Activated naive CD8-positive, alpha-beta T cell treated with anti-CD3 and anti-CD28 coated beads, Interleukin-2, amount 10 ng/mL, durations not matched to agents 7 days and 5 days (primary cell): ENCODE results near the gene USP5. TPM values are rescaled to one million over a fixed set of nuclear protein-coding genes. Genes with fewer than 3 reads are reported as not detected.

ENCODE experiments used
- ATAC-seq: fragments of 150-1000 bp; cut with Tn5 transposase; one replicate; pipeline ENCODE4 v1.10.0; 2021; ENCODE audit warnings: low read depth, moderate library complexity
- POLR2A ChIA-PET: fragments of 350-600 bp; sonication (Branson Sonifier 250); formaldehyde crosslinking; loops from one replicate; lab custom pipeline; 2021; ENCODE audit warnings: antibody characterized with exemption; lab: Charles Lee
- DNase-seq: peaks from one replicate; pipeline ENCODE4 v3.0.0; 2021
- H3K27ac Mint-ChIP-seq: one replicate; pipeline ENCODE4 v1.8.0; 2022; ENCODE audit warnings: mild to moderate bottlenecking, mixed read lengths
- H3K27me3 Mint-ChIP-seq: one replicate; pipeline ENCODE4 v1.8.0; 2022; ENCODE audit warnings: mild to moderate bottlenecking, moderate library complexity, mixed read lengths
- H3K36me3 Mint-ChIP-seq: one replicate; pipeline ENCODE4 v1.8.0; 2021; ENCODE audit warnings: mild to moderate bottlenecking, mixed read lengths
- H3K4me1 Mint-ChIP-seq: one replicate; pipeline ENCODE4 v1.8.0; 2021; ENCODE audit warnings: mixed read lengths
- H3K4me3 Mint-ChIP-seq: one replicate; pipeline ENCODE4 v1.8.0; 2022; ENCODE audit warnings: mild to moderate bottlenecking, moderate library complexity, mixed read lengths
- H3K9me3 Mint-ChIP-seq: one replicate; pipeline ENCODE4 v1.8.0; 2021; ENCODE audit warnings: mixed read lengths
- total RNA-seq, 2 experiments: library from RNA; stranded (reverse); gene quantifications; one replicate each; pipeline ENCODE4 v1.2.3, GENCODE V29; 2021

USP5 gene
- total RNA-seq, 2 experiments from 2014 or later = 84.8 to 95.4 TPM

- peaks cover 13% of the 10 kb centered on the region for H3K4me1 Mint-ChIP-seq
- DNase-seq (peak; percentile 35), ATAC-seq (no peak)
- H3K27me3 Mint-ChIP-seq = peaks cover 53% of the 10 kb centered on the region
- POLR2A ChIA-PET = interaction anchor here (0.6 to 1.4 kb wide), 3 partner anchors 13 to 351 kb away, joined by 3 to 5 read pairs (median 4); partner anchors contain the start of genes MLF2 and VAMP1
- peak within 1 kb of the TSS; percentile 66 for H3K27ac Mint-ChIP-seq
- no peaks in the 10 kb centered on the region for H3K9me3 Mint-ChIP-seq
- H3K36me3 Mint-ChIP-seq = no peaks in the 10 kb centered on the region
- H3K4me3 Mint-ChIP-seq = peak within 1 kb of the TSS; percentile 64
These were observed 30.1 kb upstream of the USP5 start, which contains the start of gene GPR162 for GRCh38 chr12:6821591-6822425. Gene GPR162 (plus strand): TSS chr12:6821821. CDS start chr12:6823899, 2,078 bp downstream.

- H3K36me3 Mint-ChIP-seq = no peaks in the 10 kb centered on the region
- POLR2A ChIA-PET = interaction anchor here (0.6 to 1.4 kb wide), 3 partner anchors 12 to 352 kb away, joined by 3 to 4 read pairs (median 3); partner anchors contain the start of gene VAMP1
- no peak overlapping the region for H3K27ac Mint-ChIP-seq
- no peak overlapping the region for H3K4me3 Mint-ChIP-seq
- ATAC-seq (no peak), DNase-seq (no peak)
- peaks cover 17% of the 10 kb centered on the region for H3K4me1 Mint-ChIP-seq
- H3K9me3 Mint-ChIP-seq = no peaks in the 10 kb centered on the region
- H3K27me3 Mint-ChIP-seq = peaks cover 61% of the 10 kb centered on the region
These were observed 29.4 kb upstream of the USP5 start for GRCh38 chr12:6822426-6823135.

GRCh38 chr12:6823182-6824084, 28.5 kb upstream of the USP5 start:
- peaks cover 62% of the 10 kb centered on the region for H3K27me3 Mint-ChIP-seq
- peaks cover 20% of the 10 kb centered on the region for H3K4me1 Mint-ChIP-seq
- peak; percentile 31 for DNase-seq
- no peak overlapping the region for H3K27ac Mint-ChIP-seq
- no peaks in the 10 kb centered on the region for H3K36me3 Mint-ChIP-seq
- H3K4me3 Mint-ChIP-seq = no peak overlapping the region
- no peaks in the 10 kb centered on the region for H3K9me3 Mint-ChIP-seq
- no peak for ATAC-seq
- POLR2A ChIA-PET = interaction anchor here (0.6 to 1.4 kb wide), 3 partner anchors 16 to 353 kb away, joined by 3 read pairs; partner anchors contain the start of gene VAMP1

GRCh38 chr12:6824085-6824775, 27.7 kb upstream of the USP5 start:
- DNase-seq (no peak), ATAC-seq (no peak)
- Mint-ChIP-seq H3K9me3 (no peaks in the 10 kb centered on the region), H3K4me3 (no peak overlapping the region), H3K4me1 (peaks cover 25% of the 10 kb centered on the region), H3K36me3 (no peaks in the 10 kb centered on the region), H3K27ac (no peak overlapping the region), H3K27me3 (peaks cover 67% of the 10 kb centered on the region)
- POLR2A ChIA-PET = interaction anchor here (0.9 kb wide), 1 partner anchor 15 kb away, joined by 3 read pairs; no protein-coding TSS in a partner anchor

- Mint-ChIP-seq H3K27ac (no peak overlapping the region), H3K27me3 (peaks cover 74% of the 10 kb centered on the region), H3K36me3 (no peaks in the 10 kb centered on the region), H3K4me3 (no peak overlapping the region), H3K9me3 (no peaks in the 10 kb centered on the region), H3K4me1 (peaks cover 25% of the 10 kb centered on the region)
- DNase-seq (peak; percentile 29), ATAC-seq (no peak)
- POLR2A ChIA-PET = interaction anchor here (0.9 kb wide), 1 partner anchor 16 kb away, joined by 3 read pairs; no protein-coding TSS in a partner anchor
These were observed 27.0 kb upstream of the USP5 start for GRCh38 chr12:6824901-6825381.

GRCh38 chr12:6825398-6826124, 26.4 kb upstream of the USP5 start:
- ATAC-seq (peak; percentile 62), DNase-seq (peak; percentile 86)
- H3K4me1 Mint-ChIP-seq = peaks cover 25% of the 10 kb centered on the region
- POLR2A ChIA-PET = interaction anchor here (0.9 to 1.4 kb wide), 2 partner anchors 17 to 73 kb away, joined by 3 to 5 read pairs; partner anchors contain the start of gene MLF2
- peaks cover 76% of the 10 kb centered on the region for H3K27me3 Mint-ChIP-seq
- H3K36me3 Mint-ChIP-seq = no peaks in the 10 kb centered on the region
- H3K27ac Mint-ChIP-seq = no peak overlapping the region
- H3K9me3 Mint-ChIP-seq = no peaks in the 10 kb centered on the region
- no peak overlapping the region for H3K4me3 Mint-ChIP-seq

GRCh38 chr12:6826125-6826733, 25.7 kb upstream of the USP5 start:
- no peaks in the 10 kb centered on the region for H3K36me3 Mint-ChIP-seq
- no peaks in the 10 kb centered on the region for H3K9me3 Mint-ChIP-seq
- H3K4me1 Mint-ChIP-seq = peaks cover 20% of the 10 kb centered on the region
- ATAC-seq (no peak), DNase-seq (peak; percentile 30)
- no peak overlapping the region for H3K4me3 Mint-ChIP-seq
- no peak overlapping the region for H3K27ac Mint-ChIP-seq
- peaks cover 73% of the 10 kb centered on the region for H3K27me3 Mint-ChIP-seq
- POLR2A ChIA-PET = interaction anchor here (1.4 kb wide), 1 partner anchor 73 kb away, joined by 5 read pairs; the partner anchor contains the start of gene MLF2

GRCh38 chr12:6826734-6827436, 25.1 kb upstream of the USP5 start:
- POLR2A ChIA-PET = interaction anchor here (1.4 kb wide), 1 partner anchor 74 kb away, joined by 5 read pairs; the partner anchor contains the start of gene MLF2
- Mint-ChIP-seq H3K4me3 (peak overlapping the region; percentile 58), H3K4me1 (peaks cover 17% of the 10 kb centered on the region), H3K27ac (no peak overlapping the region), H3K9me3 (no peaks in the 10 kb centered on the region), H3K27me3 (peaks cover 73% of the 10 kb centered on the region), H3K36me3 (no peaks in the 10 kb centered on the region)
- peak; percentile 32 for DNase-seq
- no peak for ATAC-seq

- POLR2A ChIA-PET = interaction anchor here (1.7 kb wide), 1 partner anchor 24 kb away, joined by 5 read pairs; the partner anchor contains the start of gene CDCA3
- Mint-ChIP-seq H3K27me3 (peaks cover 71% of the 10 kb centered on the region), H3K4me1 (peaks cover 15% of the 10 kb centered on the region)
These were observed 24.5 kb upstream of the USP5 start for GRCh38 chr12:6827437-6827911.

GRCh38 chr12:6827982-6828780, 23.8 kb upstream of the USP5 start, which contains the start of gene P3H3:
Gene P3H3 (plus strand): TSS chr12:6828407. CDS start chr12:6828441, 34 bp downstream.
- peak within 1 kb of the TSS; percentile 84 for H3K4me3 Mint-ChIP-seq
- DNase-seq = peak; percentile 63
- H3K27ac Mint-ChIP-seq = peak within 1 kb of the TSS; percentile 70
- peaks cover 15% of the 10 kb centered on the region for H3K4me1 Mint-ChIP-seq
- POLR2A ChIA-PET = interaction anchor here (1.1 to 1.7 kb wide), 3 partner anchors 23 to 45 kb away, joined by 3 to 5 read pairs (median 4); partner anchors contain the start of genes CD4, CDCA3 and SPSB2
- ATAC-seq = peak; percentile 44
- no peaks in the 10 kb centered on the region for H3K9me3 Mint-ChIP-seq
- no peaks in the 10 kb centered on the region for H3K36me3 Mint-ChIP-seq
- H3K27me3 Mint-ChIP-seq = peaks cover 64% of the 10 kb centered on the region

More at GRCh38 chr12:6827437-6827911, 24.5 kb upstream of the USP5 start:
- Mint-ChIP-seq H3K27ac (no peak overlapping the region), H3K4me3 (peak overlapping the region; percentile 58), H3K36me3 (no peaks in the 10 kb centered on the region), H3K9me3 (no peaks in the 10 kb centered on the region)
- DNase-seq (peak; percentile 54), ATAC-seq (no peak)
